ENCODE results near the gene RSU1. TPM values are rescaled to one million over a fixed set of nuclear protein-coding genes. Genes with fewer than 3 reads are reported as not detected.
A peak's percentile ranks its signal among the peaks of the same experiment; 100 is the strongest.

RSU1 gene
- total and polyA plus RNA-seq, 10 of the 15 experiments (the other 5 are each of a cell fraction or from before 2014, with no cell fraction given): 49.2 to 139 (median 81.3) TPM

DNA sequence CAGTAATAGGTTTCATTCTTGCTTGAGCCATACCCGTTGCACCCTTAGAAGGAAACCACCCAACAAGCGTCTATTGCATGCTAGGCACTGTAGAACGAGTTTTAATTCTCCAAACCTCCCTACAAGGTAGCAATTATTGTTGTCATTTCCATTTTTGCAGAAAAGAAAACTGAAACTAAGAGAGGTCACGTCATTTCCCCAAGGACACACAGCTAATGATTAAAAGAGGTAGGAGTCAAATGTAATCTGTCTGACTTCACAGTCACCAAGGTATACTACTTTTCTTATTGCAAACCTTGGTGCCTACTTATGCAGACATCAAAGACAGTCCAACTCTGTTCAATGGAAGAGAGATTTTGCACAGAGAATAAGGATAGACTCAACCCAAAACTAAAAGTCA, 246.5 kb downstream of the RSU1 start (continued):
- TF ChIP-seq SMARCA5 (IDR thresholded peaks at IDR 0.05): no peak
- no peak for TF ChIP-seq MTA3 (IDR thresholded peaks at IDR 0.05; ENCODE audit: borderline replicate concordance, low read length)
- TF ChIP-seq DPF2 (IDR thresholded peaks at IDR 0.05): no peak
- TF ChIP-seq ETV6 (conservative IDR thresholded peaks at IDR 0.05 in 1 of 2, IDR thresholded peaks at IDR 0.05 in 1 of 2; ENCODE audit: borderline replicate concordance in 1 of 2, low read depth in 1 of 2): peak in 1 of 2 experiments; percentile 51; a peak in 1 of 4 replicates
- no peak for TF ChIP-seq ZNF207 (IDR thresholded peaks at IDR 0.05; ENCODE audit: borderline replicate concordance)
- TF ChIP-seq POLR2A (IDR thresholded peaks at IDR 0.05; ENCODE audit: low read depth, low read length): no peak
- no peak for TF ChIP-seq SIX5 (IDR thresholded peaks at IDR 0.05; ENCODE audit: low read depth, low read length, severe bottlenecking)
- TF ChIP-seq ZNF384 (IDR thresholded peaks at IDR 0.05; ENCODE audit: borderline replicate concordance, low read depth, low read length): no peak
- no peak for TF ChIP-seq CHD4 (IDR thresholded peaks at IDR 0.05)
- TF ChIP-seq, protein P1, sequence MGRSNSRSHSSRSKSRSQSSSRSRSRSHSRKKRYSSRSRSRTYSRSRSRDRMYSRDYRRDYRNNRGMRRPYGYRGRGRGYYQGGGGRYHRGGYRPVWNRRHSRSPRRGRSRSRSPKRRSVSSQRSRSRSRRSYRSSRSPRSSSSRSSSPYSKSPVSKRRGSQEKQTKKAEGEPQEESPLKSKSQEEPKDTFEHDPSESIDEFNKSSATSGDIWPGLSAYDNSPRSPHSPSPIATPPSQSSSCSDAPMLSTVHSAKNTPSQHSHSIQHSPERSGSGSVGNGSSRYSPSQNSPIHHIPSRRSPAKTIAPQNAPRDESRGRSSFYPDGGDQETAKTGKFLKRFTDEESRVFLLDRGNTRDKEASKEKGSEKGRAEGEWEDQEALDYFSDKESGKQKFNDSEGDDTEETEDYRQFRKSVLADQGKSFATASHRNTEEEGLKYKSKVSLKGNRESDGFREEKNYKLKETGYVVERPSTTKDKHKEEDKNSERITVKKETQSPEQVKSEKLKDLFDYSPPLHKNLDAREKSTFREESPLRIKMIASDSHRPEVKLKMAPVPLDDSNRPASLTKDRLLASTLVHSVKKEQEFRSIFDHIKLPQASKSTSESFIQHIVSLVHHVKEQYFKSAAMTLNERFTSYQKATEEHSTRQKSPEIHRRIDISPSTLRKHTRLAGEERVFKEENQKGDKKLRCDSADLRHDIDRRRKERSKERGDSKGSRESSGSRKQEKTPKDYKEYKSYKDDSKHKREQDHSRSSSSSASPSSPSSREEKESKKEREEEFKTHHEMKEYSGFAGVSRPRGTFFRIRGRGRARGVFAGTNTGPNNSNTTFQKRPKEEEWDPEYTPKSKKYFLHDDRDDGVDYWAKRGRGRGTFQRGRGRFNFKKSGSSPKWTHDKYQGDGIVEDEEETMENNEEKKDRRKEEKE (IDR thresholded peaks at IDR 0.05): no peak
- no peak for TF ChIP-seq SMAD1 (IDR thresholded peaks at IDR 0.05; ENCODE audit: low read depth, partially characterized antibody)
- TF ChIP-seq, protein P2, sequence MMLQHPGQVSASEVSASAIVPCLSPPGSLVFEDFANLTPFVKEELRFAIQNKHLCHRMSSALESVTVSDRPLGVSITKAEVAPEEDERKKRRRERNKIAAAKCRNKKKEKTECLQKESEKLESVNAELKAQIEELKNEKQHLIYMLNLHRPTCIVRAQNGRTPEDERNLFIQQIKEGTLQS (IDR thresholded peaks at IDR 0.05; ENCODE audit: borderline replicate concordance, extremely low read depth, low read depth, low read length): no peak
- no peak for TF ChIP-seq RELA (IDR thresholded peaks at IDR 0.05; ENCODE audit: borderline replicate concordance, partially characterized antibody)
- no peak for TF ChIP-seq NR2C2 (IDR thresholded peaks at IDR 0.05; ENCODE audit: borderline replicate concordance, control insufficient read depth, insufficient read length, low read depth)
- TF ChIP-seq IKZF1 (conservative IDR thresholded peaks at IDR 0.05): no peak; the same call in 1 of the 2 replicates
- TF ChIP-seq, protein P3, sequence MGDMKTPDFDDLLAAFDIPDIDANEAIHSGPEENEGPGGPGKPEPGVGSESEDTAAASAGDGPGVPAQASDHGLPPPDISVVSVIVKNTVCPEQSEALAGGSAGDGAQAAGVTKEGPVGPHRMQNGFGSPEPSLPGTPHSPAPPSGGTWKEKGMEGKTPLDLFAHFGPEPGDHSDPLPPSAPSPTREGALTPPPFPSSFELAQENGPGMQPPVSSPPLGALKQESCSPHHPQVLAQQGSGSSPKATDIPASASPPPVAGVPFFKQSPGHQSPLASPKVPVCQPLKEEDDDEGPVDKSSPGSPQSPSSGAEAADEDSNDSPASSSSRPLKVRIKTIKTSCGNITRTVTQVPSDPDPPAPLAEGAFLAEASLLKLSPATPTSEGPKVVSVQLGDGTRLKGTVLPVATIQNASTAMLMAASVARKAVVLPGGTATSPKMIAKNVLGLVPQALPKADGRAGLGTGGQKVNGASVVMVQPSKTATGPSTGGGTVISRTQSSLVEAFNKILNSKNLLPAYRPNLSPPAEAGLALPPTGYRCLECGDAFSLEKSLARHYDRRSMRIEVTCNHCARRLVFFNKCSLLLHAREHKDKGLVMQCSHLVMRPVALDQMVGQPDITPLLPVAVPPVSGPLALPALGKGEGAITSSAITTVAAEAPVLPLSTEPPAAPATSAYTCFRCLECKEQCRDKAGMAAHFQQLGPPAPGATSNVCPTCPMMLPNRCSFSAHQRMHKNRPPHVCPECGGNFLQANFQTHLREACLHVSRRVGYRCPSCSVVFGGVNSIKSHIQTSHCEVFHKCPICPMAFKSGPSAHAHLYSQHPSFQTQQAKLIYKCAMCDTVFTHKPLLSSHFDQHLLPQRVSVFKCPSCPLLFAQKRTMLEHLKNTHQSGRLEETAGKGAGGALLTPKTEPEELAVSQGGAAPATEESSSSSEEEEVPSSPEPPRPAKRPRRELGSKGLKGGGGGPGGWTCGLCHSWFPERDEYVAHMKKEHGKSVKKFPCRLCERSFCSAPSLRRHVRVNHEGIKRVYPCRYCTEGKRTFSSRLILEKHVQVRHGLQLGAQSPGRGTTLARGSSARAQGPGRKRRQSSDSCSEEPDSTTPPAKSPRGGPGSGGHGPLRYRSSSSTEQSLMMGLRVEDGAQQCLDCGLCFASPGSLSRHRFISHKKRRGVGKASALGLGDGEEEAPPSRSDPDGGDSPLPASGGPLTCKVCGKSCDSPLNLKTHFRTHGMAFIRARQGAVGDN (IDR thresholded peaks at IDR 0.05): no peak
- TF ChIP-seq ZSCAN29 (IDR thresholded peaks at IDR 0.05): no peak
- peak; percentile 61 for TF ChIP-seq CREB1 (IDR thresholded peaks at IDR 0.05; ENCODE audit: low read depth)
- TF ChIP-seq PAX5 (IDR thresholded peaks at IDR 0.05; ENCODE audit: borderline replicate concordance, low read depth, low read length): no peak
- TF ChIP-seq, protein P4, sequence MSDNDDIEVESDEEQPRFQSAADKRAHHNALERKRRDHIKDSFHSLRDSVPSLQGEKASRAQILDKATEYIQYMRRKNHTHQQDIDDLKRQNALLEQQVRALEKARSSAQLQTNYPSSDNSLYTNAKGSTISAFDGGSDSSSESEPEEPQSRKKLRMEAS (IDR thresholded peaks at IDR 0.05; ENCODE audit: low read depth, low read length): no peak
- TF ChIP-seq GABPA (IDR thresholded peaks at IDR 0.05; ENCODE audit: low read depth): 0 out of 2 replicates have a peak, but pooled peaks have one; percentile 21
- TF ChIP-seq BRCA1 (IDR thresholded peaks at IDR 0.05; ENCODE audit: low read depth, low read length): no peak
- 0 out of 2 replicates have a peak, but pooled peaks have one; percentile 10 for TF ChIP-seq BCL11A (IDR thresholded peaks at IDR 0.05; ENCODE audit: low read depth, low read length)
- no peak for TF ChIP-seq SMC3 (IDR thresholded peaks at IDR 0.05; ENCODE audit: borderline replicate concordance, low read length)
- no peak for TF ChIP-seq KDM1A (IDR thresholded peaks at IDR 0.05; ENCODE audit: borderline replicate concordance)
- no peak for TF ChIP-seq BMI1 (IDR thresholded peaks at IDR 0.05; ENCODE audit: borderline replicate concordance)
- peak; percentile 34; the same call in 1 of the 2 replicates for TF ChIP-seq IRF4 (IDR thresholded peaks at IDR 0.05; ENCODE audit: low read depth, low read length)
